Measurements from ENCODE around the gene ICAM5. TPM values are rescaled to one million over a fixed set of nuclear protein-coding genes. Genes with fewer than 3 reads are reported as not detected.

The ICAM5 gene
- total and polyA plus RNA-seq, 10 of the 15 experiments (the other 5 are each of a cell fraction or from before 2014, with no cell fraction given) = 0.14 to 4.6 (median 0.94) TPM; not detected in 2

GRCh38 chr19:10270616-10271394 is 18.9 kb upstream of the ICAM5 start, which contains the start of gene ICAM1 (continued):
- TF ChIP-seq NKRF (conservative IDR thresholded peaks at IDR 0.05) (peak; percentile 85), MAX (IDR thresholded peaks at IDR 0.05; ENCODE audit: low read depth, low read length) (peak; percentile 91), SKIL (IDR thresholded peaks at IDR 0.05; ENCODE audit: low read depth, poor library complexity, severe bottlenecking) (no peak), PBX3 (IDR thresholded peaks at IDR 0.05; ENCODE audit: insufficient replicate concordance, low read depth, low read length) (peak; percentile 41), JUNB (IDR thresholded peaks at IDR 0.05) (no peak), ZSCAN29 (IDR thresholded peaks at IDR 0.05) (peak; percentile 96), USF2 (IDR thresholded peaks at IDR 0.05; ENCODE audit: borderline replicate concordance, low read depth, low read length) (peak; percentile 41), SMAD1 (IDR thresholded peaks at IDR 0.05; ENCODE audit: low read depth, partially characterized antibody) (peak; percentile 42), SIX5 (IDR thresholded peaks at IDR 0.05; ENCODE audit: low read depth, low read length, severe bottlenecking) (no peak), YY1 (IDR thresholded peaks at IDR 0.05; ENCODE audit: low read depth, low read length) (peak; percentile 62; the same call in 1 of the 2 replicates), EED (IDR thresholded peaks at IDR 0.05; ENCODE audit: low read depth) (no peak; the same call in 1 of the 2 replicates), CREM (IDR thresholded peaks at IDR 0.05; ENCODE audit: low read depth) (peak; percentile 37), IKZF1 (conservative IDR thresholded peaks at IDR 0.05) (no peak), IRF5 (IDR thresholded peaks at IDR 0.05; ENCODE audit: borderline replicate concordance) (no peak), EZH2 (IDR thresholded peaks at IDR 0.05; ENCODE audit: borderline replicate concordance, control insufficient read depth, low read depth, low read length) (no peak), ZNF207 (IDR thresholded peaks at IDR 0.05; ENCODE audit: borderline replicate concordance) (0 out of 2 replicates have a peak, but pooled peaks have one; percentile 16), RELA (IDR thresholded peaks at IDR 0.05; ENCODE audit: borderline replicate concordance, partially characterized antibody) (peak; percentile 65), ATF3 (IDR thresholded peaks at IDR 0.05; ENCODE audit: borderline replicate concordance, extremely low read depth, low read depth, low read length) (no peak)

Measured in GM12878 (cell line).